ENCODE data around the gene ARMC3.
"Not testable (repeated sequence)": the region's sequence is repeated elsewhere in the genome, so short reads cannot be mapped to it uniquely, and the experiment has no call there.

Gene ARMC3

GRCh38 chr10:23069019-23069815 is 141.4 kb downstream of the ARMC3 start:
- no peak for DNase-seq (ENCODE audit: low read depth)
- no peak overlapping the region for H3K4me3 ChIP-seq (ENCODE audit: low read depth, low read length)
- TF ChIP-seq CTCF (IDR thresholded peaks at IDR 0.05; ENCODE audit: control insufficient read depth, extremely low read depth, insufficient read depth) = no peak

DNA sequence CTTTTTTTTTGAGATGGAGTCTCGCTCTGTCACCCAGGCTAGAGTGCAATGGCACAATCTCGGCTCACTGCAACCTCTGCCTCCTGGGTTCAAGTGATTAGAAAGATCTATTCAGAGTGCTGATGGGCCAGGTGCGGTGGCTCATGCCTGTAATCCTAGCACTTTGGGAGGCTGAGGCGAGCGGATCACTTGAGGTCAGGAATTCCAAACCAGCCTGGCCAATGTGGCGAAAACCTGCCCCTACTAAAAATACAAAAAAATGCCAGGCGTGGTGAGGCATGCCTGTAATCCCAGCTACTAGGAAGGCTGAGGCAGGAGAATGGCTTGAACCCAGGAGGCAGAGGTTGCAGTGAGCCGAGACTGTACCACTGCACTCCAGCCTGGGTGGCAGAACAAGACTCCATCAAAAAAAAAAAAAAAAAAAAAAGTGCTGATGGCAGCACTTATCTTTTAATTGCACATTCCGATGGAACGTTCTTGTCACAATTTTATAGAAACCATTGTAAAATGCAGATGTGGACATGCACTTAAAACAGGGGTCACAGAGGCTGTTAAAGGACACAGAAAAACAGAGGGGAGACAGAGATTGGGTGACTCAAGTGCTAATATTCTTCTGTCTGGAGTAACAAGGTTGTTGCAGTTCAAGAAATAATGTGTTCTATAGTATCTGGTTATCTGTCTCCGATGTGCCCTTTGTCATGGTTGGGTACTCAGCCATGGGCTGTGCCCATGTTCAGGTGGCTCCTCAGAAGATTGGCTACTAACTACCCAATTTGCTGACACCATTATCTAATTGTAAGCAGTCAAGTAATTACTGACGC is 142.4 kb downstream of the ARMC3 start:
- not testable (repeated sequence) for H3K4me3 ChIP-seq (ENCODE audit: low read depth, low read length); DNase-seq (ENCODE audit: low read depth)

- TF ChIP-seq CTCF (IDR thresholded peaks at IDR 0.05; ENCODE audit: control insufficient read depth, extremely low read depth, insufficient read depth) = no peak
- H3K4me3 ChIP-seq (ENCODE audit: low read depth, low read length) = no peak overlapping the region
- no peak for DNase-seq (ENCODE audit: low read depth)
These were observed 143.0 kb downstream of the ARMC3 start for GRCh38 chr10:23070913-23071218.

DNA sequence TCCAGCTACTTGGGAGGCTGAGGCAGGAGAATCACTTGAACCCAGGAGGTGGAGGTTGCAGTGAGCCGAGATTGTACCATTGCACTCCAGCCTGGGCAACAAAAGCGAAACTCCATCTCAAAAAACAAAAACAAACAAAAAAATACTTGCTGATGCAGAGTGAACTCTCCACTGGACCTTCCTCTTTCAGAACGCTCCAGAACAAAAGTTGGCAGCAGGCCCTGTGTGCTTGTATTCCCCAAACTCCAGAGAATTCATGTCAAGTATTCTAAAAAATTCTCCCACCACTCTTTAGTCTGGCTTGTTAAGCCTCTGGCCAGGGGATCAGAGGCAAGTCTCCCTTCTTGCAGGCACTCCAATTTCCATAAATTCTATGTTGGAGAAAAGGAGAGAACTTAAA is 144.7 kb downstream of the ARMC3 start:
- DNase-seq (ENCODE audit: low read depth); H3K4me3 ChIP-seq (ENCODE audit: low read depth, low read length): not testable (repeated sequence)

- no peak for TF ChIP-seq CTCF (IDR thresholded peaks at IDR 0.05; ENCODE audit: control insufficient read depth, extremely low read depth, insufficient read depth)
- no peak for DNase-seq (ENCODE audit: low read depth)
- H3K4me3 ChIP-seq (ENCODE audit: low read depth, low read length) = no peak overlapping the region
These were observed 145.7 kb downstream of the ARMC3 start for GRCh38 chr10:23073527-23073926.

- no peak overlapping the region for H3K4me3 ChIP-seq (ENCODE audit: low read depth, low read length)
- no peak for TF ChIP-seq CTCF (IDR thresholded peaks at IDR 0.05; ENCODE audit: control insufficient read depth, extremely low read depth, insufficient read depth)
These were observed 147.8 kb downstream of the ARMC3 start for GRCh38 chr10:23075672-23076071.

DNA sequence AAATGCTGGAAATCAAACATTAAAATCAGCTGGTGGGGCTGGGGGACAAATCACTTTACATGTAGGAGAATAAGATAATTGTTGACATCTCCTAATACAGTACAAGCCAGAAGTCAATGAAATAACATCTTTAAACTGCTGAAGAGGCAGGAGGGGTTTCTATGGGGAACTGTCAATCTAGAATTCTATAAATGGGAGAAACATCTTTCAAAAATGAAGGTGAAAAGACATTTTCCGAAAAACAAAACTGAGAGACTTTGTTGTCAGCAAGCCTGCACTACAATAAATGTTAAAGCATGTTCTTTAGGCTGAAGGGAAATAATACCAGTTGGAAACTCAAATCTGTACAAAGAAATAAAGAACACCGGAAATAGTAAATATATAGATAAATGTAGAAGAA is 150.3 kb downstream of the ARMC3 start:
- TF ChIP-seq CTCF (IDR thresholded peaks at IDR 0.05; ENCODE audit: control insufficient read depth, extremely low read depth, insufficient read depth) = no peak
- DNase-seq (ENCODE audit: low read depth) = no peak
- H3K4me3 ChIP-seq (ENCODE audit: low read depth, low read length) = no peak overlapping the region

More at GRCh38 chr10:23075672-23076071, 147.8 kb downstream of the ARMC3 start:
- no peak for DNase-seq (ENCODE audit: low read depth)

DNA sequence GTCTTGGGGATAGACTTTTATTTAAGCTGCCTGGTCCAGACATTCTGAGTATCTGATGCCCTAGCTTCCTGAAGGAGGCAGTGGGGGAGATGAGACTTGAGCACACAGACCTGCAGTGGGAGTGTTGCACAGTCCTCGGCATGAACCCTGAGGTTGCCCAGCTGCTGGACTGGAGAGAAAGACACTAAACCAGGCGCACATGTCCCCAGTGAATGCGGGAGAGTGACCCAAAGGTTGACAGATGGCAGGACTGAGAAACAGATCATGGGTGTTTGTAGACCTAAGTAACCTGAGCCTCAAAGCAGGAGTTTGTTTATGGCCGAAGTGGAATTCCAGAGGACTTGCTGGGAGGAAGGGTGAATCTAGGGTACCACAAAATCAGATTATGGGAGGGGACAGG is 151.8 kb downstream of the ARMC3 start:
- DNase-seq (ENCODE audit: low read depth) = no peak
- TF ChIP-seq CTCF (IDR thresholded peaks at IDR 0.05; ENCODE audit: control insufficient read depth, extremely low read depth, insufficient read depth) = no peak

More for the DNA sequence above, 151.8 kb downstream of the ARMC3 start:
- H3K4me3 ChIP-seq (ENCODE audit: low read depth, low read length) = no peak overlapping the region

Data from LNCaP clone FGC (cell line).